Neutrophil (primary cell): Measurements from ENCODE around the gene RNF217.

ENCODE experiments used
- H3K27ac ChIP-seq: fragments of 200-600 bp; sonication (generic); 2 replicates; pipeline ENCODE4 v1.5.1; 2016; ENCODE audit warnings: mild to moderate bottlenecking, moderate library complexity
- H3K27me3 ChIP-seq: fragments of 200-600 bp; sonication (generic); 2 replicates; pipeline ENCODE4 v1.6.0; 2016; ENCODE audit warnings: mild to moderate bottlenecking
- H3K36me3 ChIP-seq: fragments of 200-600 bp; sonication (generic); 2 replicates; pipeline ENCODE4 v1.5.1; 2017
- H3K4me1 ChIP-seq, 2 experiments: fragments of 200-600 bp in 1 of 2; sonication (generic) in 1 of 2; 1 replicate in 1 of 2; 2 replicates in 1 of 2; pipeline versions ENCODE4 v1.5.1 to v1.6.1; 2013 to 2016; ENCODE audit warnings: low read depth in 1 of 2, low read length in 1 of 2, mild to moderate bottlenecking in 1 of 2, moderate library complexity in 1 of 2; ENCODE audit not compliant: control insufficient read depth in 1 of 2, insufficient read depth in 1 of 2
- H3K4me3 ChIP-seq, 2 experiments: fragments of 200-600 bp in 1 of 2; sonication (generic) in 1 of 2; 1 replicate in 1 of 2; 2 replicates in 1 of 2; pipeline ENCODE4 v1.5.1; 2013 to 2016; ENCODE audit warnings: low read depth in 1 of 2, low read length in 1 of 2, mild to moderate bottlenecking in 1 of 2, moderate library complexity in 1 of 2
- H3K9me3 ChIP-seq: fragments of 200-600 bp; sonication (generic); 2 replicates; pipeline ENCODE4 v1.5.1; 2016
- CTCF ChIP-seq: fragments of 200-600 bp; sonication (generic); IDR thresholded peaks from 2 replicates; pipeline ENCODE4 v1.5.1; 2016; ENCODE audit warnings: antibody characterized with exemption

RNF217 gene

GRCh38 chr6:124997196-124997875, 35.1 kb downstream of the RNF217 start:
- H3K4me3 ChIP-seq: no peak overlapping the region
- no peaks in the 10 kb centered on the region for H3K9me3 ChIP-seq
- no peak overlapping the region for H3K27ac ChIP-seq
- peaks cover 16 to 17% of the 10 kb centered on the region in 2 experiments for H3K4me1 ChIP-seq
- no peaks in the 10 kb centered on the region for H3K36me3 ChIP-seq
- no peak for TF ChIP-seq CTCF
- H3K27me3 ChIP-seq: no peaks in the 10 kb centered on the region

GRCh38 chr6:124999105-124999764, 37.0 kb downstream of the RNF217 start:
- Histone ChIP-seq H3K4me1 (peaks cover 11 to 16% of the 10 kb centered on the region in 2 experiments), H3K27ac (no peak overlapping the region)
- TF ChIP-seq CTCF: no peak

GRCh38 chr6:125001684-125002405, 39.6 kb downstream of the RNF217 start:
- no peak for TF ChIP-seq CTCF
- no peaks in the 10 kb centered on the region for H3K27me3 ChIP-seq
- no peaks in the 10 kb centered on the region for H3K36me3 ChIP-seq
- H3K9me3 ChIP-seq: no peaks in the 10 kb centered on the region
- no peak overlapping the region for H3K4me3 ChIP-seq
- no peak overlapping the region for H3K27ac ChIP-seq
- H3K4me1 ChIP-seq: peaks cover 0 to 1% of the 10 kb centered on the region in 2 experiments

More at GRCh38 chr6:124999105-124999764, 37.0 kb downstream of the RNF217 start:
- Histone ChIP-seq H3K36me3 (no peaks in the 10 kb centered on the region), H3K9me3 (no peaks in the 10 kb centered on the region), H3K27me3 (no peaks in the 10 kb centered on the region), H3K4me3 (no peak overlapping the region)

- no peak for TF ChIP-seq CTCF
- no peak overlapping the region for H3K27ac ChIP-seq
- H3K4me1 ChIP-seq: no peaks in the 10 kb centered on the region
- H3K4me3 ChIP-seq: no peak overlapping the region
- no peaks in the 10 kb centered on the region for H3K9me3 ChIP-seq
- no peaks in the 10 kb centered on the region for H3K36me3 ChIP-seq
- no peaks in the 10 kb centered on the region for H3K27me3 ChIP-seq
Measured at GRCh38 chr6:125002406-125002741, 40.1 kb downstream of the RNF217 start.

- H3K4me1 ChIP-seq: no peaks in the 10 kb centered on the region
- H3K9me3 ChIP-seq: no peaks in the 10 kb centered on the region
- H3K27ac ChIP-seq: no peak overlapping the region
- no peak for TF ChIP-seq CTCF
- H3K36me3 ChIP-seq: no peaks in the 10 kb centered on the region
- H3K27me3 ChIP-seq: no peaks in the 10 kb centered on the region
- no peak overlapping the region for H3K4me3 ChIP-seq
Measured at GRCh38 chr6:125003070-125003469, 40.8 kb downstream of the RNF217 start.
